Smooth muscle cell of trachea (primary cell): ENCODE measurements around the gene NDUFV3. TPM values are rescaled to one million over a fixed set of nuclear protein-coding genes. Genes with fewer than 3 reads are reported as not detected.

Experiments
- total RNA-seq: library from RNA; depleted of rRNA; stranded (reverse); fragments of >200 nt; gene quantifications from 2 replicates; pipeline ENCODE4 v1.2.1, GENCODE V29; 2014

NDUFV3 gene
- 56.6 and 81.7 TPM in 2 replicates for total RNA-seq

DNA sequence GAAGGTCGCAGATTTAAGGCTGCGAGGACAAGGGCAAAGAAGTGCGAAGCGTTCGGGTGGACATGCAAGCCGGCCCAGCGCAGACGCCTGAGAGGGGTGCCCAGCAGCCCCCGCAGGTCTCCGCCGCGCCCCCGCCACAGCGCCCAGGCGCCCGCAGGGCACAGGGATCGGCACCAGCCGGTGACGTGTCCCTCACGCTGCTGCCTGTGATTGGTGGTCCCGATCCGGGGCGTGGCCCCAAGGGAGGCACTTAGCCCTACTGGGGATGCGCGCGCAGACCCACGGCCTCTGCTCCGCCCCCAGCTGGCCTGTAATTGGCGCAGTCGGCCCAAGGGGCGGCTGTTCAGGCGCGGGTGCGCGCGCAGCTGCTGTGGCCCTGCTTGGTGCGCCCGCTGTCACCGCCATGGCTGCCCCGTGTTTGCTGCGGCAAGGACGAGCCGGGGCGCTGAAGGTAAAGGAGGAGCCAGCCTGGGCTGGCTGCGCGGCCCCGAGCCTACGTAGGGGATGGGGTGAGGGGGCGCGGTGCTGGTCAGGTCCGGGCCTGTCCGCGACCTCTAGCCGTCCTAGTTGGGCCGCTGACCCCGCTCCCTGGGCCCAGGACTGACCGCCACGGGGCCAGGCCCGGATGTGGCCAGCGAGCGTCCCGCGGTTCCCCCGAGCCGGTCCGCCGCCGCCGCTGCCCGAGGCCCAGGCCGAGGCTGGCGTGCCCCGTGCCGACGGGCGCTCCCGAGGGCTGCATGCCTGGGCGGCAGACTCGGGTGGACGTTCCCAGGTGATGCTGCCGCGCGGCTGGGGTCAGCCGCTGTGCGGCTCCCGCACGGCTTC lies at the start of gene NDUFV3:
Gene NDUFV3, plus strand, starts transcription at position 379 of the 825 bp plus-strand sequence. Its CDS starts 25 bp downstream, at position 404.

DNA sequence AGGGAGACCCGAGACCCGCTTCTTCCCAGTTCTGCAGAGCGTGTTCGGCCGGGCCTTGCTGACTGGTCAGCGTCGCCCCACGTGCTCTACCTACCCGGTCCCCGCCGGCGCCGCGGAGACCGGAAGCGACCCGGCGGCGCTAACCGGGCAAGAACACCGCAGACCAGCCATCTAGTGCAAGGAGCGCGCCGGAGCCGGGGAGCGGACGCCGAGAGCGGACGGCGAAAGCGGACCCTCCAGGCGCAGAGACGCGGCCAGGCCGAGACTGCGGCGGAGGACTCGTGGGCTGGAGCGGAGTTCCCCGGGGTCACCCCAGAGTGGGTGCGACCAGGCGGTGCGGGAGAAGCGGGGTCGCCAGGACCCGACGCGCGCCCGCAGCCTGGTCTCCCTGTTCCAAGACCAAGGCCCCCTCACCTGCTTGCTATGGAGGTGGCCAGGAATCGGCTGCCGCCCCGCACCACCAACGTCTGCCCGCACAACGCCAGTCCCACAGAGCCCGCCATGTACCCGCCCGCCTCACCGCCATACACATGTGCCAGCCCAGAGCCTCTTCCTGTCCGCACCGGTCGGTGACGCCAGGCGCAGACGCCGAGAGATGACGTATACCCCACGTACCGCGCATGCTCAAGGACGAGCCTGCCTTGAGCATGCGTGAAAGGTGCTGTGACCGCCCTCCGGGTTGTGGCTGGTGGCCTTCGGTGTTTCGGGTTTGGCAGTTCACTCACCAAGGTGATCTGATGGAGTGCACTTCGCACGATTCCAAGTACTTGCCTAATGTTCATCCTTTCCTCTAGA lies 13.9 kb upstream of the NDUFV3 start, which contains the start of gene WDR4:
Gene WDR4, minus strand, starts transcription at position 547 of the 795 bp plus-strand sequence. Its CDS starts 44 bp downstream, at position 503.

DNA sequence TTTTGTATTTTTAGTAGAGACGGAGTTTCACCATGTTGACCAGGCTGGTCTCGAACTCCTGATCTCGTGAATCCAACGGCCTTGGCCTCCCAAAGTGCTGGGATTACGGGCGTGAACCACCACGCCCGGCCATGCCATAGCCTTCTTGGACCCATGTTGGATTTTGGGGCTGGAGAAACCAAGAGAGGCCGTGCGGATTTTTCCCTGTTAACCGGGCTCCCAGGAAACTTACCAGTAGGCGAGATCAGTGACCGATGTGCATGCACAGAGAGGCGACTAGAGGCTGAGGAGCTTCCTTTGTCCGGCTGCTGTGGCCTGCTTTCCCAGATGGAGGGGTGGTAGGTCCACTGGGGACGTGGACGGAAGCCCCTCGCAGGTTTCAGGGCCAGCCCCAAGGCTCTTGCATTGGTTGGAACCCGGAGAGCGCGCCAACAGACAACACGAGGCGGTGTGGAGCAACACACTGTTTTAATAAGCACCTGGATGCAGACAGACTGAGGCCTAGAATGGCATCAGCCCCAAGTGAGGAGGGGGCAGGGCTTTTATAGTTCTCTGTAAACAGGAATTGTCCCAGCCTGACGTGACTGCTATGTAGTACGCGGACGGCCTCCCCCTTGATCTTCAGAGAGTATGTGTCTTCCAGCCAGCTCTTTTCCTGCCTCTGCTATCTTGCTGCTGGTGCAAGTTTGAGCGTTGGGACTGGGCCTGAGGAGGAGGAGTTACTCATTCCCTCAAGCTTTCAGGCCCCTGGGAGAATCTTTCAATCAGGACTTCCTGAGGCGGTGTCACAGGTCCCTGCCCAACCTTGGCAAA lies 32.2 kb downstream of the NDUFV3 start, which contains the start of gene ERVH48-1:
Gene ERVH48-1, minus strand, starts transcription at position 517 of the 813 bp plus-strand sequence. CDS start 6,624 bp downstream, outside the sequence.

Other genes starting within 250 kb of the NDUFV3 start
- 0.15 and 0.50 TPM in 2 replicates for gene PDE9A, start 239.7 kb upstream of the NDUFV3 start, total RNA-seq
- 8.4 and 10.9 TPM in 2 replicates for gene WDR4, start 13.8 kb upstream of the NDUFV3 start, total RNA-seq
- gene ERVH48-1, start 32.3 kb downstream of the NDUFV3 start, total RNA-seq = not detected in 2 replicates
- 15.0 and 17.5 TPM in 2 replicates for gene PKNOX1, start 81.3 kb downstream of the NDUFV3 start, total RNA-seq
- 47.0 and 58.5 TPM in 2 replicates for gene CBS, start 182.5 kb downstream of the NDUFV3 start, total RNA-seq
- 15.7 and 36.9 TPM in 2 replicates for gene U2AF1, start 214.3 kb downstream of the NDUFV3 start, total RNA-seq